HG03060 (cell line): ENCODE measurements around the gene NUMA1.

ENCODE experiments used
- ATAC-seq: cut with Tn5 transposase; IDR thresholded peaks from one replicate; pipeline ENCODE4 v1.9.1; 2021; ENCODE audit warnings: low read depth, moderate number of reproducible peaks; ENCODE audit not compliant: unreplicated experiment

The NUMA1 gene

DNA sequence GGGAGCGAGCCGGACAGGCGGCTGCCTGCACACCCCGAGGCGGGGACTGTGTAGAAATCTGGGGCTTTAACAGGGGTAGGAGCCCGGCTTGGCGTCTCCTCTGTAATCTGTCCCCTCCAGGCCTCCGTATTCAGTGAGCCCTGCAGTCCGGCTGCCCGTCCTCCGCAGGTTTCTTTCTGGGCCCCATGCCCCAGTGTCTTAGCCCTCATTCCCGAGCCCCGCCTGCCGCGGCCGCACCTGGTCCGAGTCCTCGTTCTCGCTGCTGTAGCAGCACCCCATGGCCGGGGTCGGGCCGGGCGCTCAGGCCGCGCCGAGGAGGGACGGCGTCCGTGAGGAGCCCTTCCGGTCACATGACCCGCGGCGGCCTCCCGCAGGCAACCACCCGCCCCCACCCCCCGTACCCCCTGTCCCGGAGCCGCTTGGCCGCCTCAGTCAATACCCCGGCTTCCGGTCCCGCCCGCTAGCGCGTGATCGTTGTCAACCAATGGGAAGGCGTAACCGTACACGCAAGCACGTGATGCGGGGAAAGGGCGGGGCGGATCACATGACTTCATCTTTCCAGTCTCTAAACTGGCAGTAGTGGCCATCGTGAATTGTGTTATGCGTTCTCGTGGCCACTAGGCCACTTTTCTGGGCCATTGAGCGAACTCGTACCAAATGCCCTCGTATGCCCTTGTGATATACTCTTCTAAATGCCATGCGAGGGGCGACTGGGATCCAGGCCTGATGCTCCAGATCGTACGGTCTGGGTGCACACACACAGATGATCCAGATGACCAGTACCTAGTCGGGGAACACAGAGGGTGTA lies 22.8 kb upstream of the NUMA1 start, which contains the start of gene LAMTOR1:
Gene LAMTOR1, minus strand, starts transcription at position 352 of the 808 bp plus-strand sequence. Its CDS starts 73 bp downstream, at position 279.
- peak; percentile 61 for ATAC-seq

DNA sequence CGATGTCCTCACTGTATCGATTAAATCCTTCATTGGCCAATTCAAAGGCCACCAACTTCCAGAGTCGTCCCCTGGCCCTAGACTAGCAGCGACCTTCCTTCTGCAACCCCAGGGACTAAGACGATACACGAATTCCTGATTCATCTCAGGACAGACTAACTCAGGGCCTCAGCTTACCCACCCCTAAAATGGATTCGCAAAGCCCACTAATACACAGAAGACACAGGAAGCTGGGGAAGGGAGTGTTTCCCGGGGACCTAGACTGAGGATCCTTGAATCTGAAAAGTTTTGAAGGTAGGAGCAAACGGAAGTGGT lies 22.2 kb upstream of the NUMA1 start:
- no peak for ATAC-seq

- ATAC-seq = no peak
Observed at GRCh38 chr11:72102162-72102561, 21.8 kb upstream of the NUMA1 start.

- no peak for ATAC-seq
Observed at GRCh38 chr11:72100462-72100861, 20.1 kb upstream of the NUMA1 start.

GRCh38 chr11:72100009-72100408 lies 19.7 kb upstream of the NUMA1 start:
- no peak for ATAC-seq

DNA sequence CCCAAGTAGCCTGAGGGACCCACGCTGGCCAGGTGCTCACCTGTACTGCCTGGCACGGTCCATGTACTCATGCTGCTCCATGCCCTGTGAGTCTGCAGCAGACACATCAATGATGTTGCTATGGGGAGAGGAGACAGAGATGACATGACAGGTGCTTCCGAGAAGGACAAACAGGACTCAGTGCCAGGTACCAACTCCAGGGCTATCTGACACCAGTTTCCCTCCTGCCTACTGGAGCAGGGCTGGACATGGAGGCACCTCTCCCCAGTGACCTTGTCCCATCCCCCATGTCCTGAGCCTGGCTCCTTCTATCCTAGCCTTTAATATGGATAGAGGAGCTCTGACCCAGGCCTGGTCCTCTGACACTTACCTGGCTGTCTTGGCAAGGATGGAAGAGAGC lies 18.4 kb upstream of the NUMA1 start:
- ATAC-seq = no peak

DNA sequence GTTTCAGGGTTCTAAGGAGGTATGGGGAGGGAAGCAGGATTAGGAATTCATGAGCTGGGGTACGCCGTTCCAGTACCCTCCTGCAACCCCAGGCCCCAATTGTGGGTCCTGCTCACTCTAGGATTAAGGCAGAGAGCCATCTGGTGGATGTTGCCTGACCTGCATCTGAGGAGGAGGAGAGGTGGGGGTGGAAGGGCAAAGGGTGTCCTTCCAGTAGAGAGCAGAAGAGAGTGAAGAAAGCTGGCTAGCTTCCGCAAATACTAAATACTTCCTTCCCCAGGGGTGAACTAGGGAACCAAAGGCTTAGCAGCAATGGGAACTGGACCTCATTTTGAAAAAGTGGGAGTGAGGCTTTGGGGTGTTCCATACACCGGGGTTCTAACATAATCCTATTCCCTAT lies 10.9 kb upstream of the NUMA1 start:
- ATAC-seq = no peak

- ATAC-seq = no peak
Observed at GRCh38 chr11:72088076-72088808, 7.9 kb upstream of the NUMA1 start.

GRCh38 chr11:72085621-72086351 lies 5.4 kb upstream of the NUMA1 start:
- ATAC-seq = no peak

DNA sequence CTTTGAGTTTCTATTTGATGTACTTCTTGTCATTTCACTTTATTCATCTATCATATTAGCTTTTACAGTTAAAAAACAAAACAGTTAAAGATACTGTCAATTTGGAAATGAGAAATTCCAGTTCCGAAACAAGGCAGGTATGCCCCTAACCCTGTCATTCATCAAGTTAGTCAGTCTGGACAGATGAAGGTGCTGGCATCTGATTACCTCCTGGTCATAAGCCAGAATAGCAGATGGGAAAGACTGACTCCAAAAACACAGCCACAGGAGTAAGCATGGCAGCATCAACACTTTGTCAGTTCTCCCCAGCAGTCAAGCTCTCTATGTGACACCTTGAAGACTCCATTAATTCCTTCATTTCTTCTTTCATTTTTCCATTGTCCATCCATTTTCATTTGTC lies 4.6 kb upstream of the NUMA1 start:
- ATAC-seq = no peak

DNA sequence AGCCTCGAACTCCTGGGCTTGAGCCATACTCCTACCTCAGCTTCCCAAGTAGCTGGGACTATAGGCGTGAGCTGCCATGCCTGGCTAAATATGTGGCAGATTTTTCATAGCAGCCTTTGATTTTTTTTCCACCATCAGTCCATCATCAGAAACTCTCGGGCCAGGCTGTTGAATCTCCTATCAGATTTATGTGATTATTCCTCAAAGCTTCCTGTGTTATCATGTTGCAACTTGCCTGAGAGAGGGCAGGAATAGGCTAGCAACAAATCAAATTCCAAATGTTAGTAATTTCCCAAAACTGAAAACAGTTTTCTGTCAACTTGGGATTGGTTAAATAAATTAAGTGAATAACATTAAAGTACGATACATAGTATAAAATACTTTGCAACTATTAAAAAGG lies 3.7 kb upstream of the NUMA1 start:
- no peak for ATAC-seq

GRCh38 chr11:72083414-72083813 lies 3.1 kb upstream of the NUMA1 start:
- ATAC-seq = no peak

GRCh38 chr11:72081821-72082453 lies 1.6 kb upstream of the NUMA1 start:
- no peak for ATAC-seq

DNA sequence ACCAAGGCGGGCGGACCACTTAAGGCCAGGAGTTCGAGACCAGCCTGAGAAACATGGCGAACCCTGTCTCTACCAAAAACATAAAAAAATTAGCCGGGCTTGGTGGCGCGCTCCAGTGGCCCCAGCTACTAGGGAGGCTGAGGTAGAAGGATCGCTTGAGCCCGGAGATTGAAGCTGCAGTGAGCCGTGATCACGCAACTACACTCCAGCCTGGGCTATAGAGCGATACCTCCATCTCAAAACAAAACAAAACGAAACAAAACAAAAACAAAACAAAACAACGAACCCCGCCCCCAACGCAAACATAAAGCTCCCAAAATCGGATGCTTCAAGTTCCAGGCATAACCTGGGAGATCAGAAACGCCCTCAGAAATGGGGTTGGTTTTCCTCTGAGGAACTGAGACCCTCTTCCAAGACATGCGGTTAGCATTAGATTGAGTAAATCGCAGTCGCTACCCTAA lies 872 bp upstream of the NUMA1 start:
- ATAC-seq = no peak

GRCh38 chr11:72079819-72080325 lies 470 bp downstream of the NUMA1 start:
- no peak for ATAC-seq

DNA sequence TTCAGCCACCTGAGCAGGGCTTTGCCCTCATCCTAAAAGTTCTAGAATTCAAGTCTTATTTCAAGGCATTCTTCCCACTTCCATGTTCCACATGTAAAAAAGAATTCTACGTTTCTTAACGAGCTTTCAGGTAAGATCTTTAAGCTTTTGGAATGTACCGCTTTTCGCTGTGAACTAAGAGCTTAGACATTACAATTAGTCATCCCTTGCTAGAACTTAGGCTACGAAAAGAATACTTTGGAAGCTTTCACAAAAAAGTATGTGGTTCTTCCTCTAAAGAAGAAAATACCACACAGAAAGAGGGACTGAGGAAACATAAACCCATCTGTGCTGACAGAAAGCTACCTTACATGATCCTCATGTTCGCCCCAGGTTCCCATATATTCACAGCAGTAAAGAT lies 1.9 kb downstream of the NUMA1 start:
- ATAC-seq = no peak

GRCh38 chr11:72075756-72076155 lies 4.6 kb downstream of the NUMA1 start:
- ATAC-seq = no peak

DNA sequence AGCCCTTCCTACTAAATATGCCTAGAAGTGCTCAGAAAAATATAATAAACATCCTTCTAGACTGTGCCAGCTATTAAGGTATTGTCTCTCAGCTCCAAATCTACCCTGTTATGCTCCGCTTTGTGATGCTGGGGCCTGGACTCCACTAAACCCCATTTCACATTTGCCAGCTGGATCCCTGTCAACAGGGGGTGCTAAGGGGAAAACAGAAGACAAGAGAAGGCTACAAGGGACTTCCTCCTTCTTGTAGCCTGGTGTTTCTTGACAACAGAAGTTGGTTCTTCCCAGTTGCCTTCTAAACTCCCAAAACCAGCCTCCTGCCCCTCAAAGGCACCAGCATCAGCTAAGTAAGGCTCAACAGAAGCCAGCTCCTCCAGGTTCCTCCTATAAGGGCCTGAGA lies 5.2 kb downstream of the NUMA1 start:
- no peak for ATAC-seq

GRCh38 chr11:72072348-72072747 lies 8.0 kb downstream of the NUMA1 start:
- ATAC-seq = no peak

- ATAC-seq = no peak
Observed at GRCh38 chr11:72070491-72070890, 9.9 kb downstream of the NUMA1 start.
